ENCODE results near the gene FOXL3. TPM values are rescaled to one million over a fixed set of nuclear protein-coding genes. Genes with fewer than 3 reads are reported as not detected.

FOXL3 gene
- total RNA-seq, 1 experiment from 2014 or later: not detected

- no TSS peak for BruUV-seq (replicated peaks)
- Histone ChIP-seq H3K4me1 (ENCODE audit: control insufficient read depth, insufficient read depth, low read length) (peaks cover 7% of the 10 kb centered on the region), H3K9me3 (ENCODE audit: control insufficient read depth, insufficient read depth, low read depth, low read length) (no peaks in the 10 kb centered on the region), H3K36me3 (ENCODE audit: control insufficient read depth, insufficient read depth, low read length) (no peaks in the 10 kb centered on the region), H3K27ac (ENCODE audit: low read length) (no peak overlapping the region), H3K27me3 (ENCODE audit: control insufficient read depth, insufficient read depth, low read length) (peaks cover 37% of the 10 kb centered on the region), H3K4me3 (ENCODE audit: low read depth in 2 of 2, low read length in 2 of 2) (no peak overlapping the region)
- POLR2A ChIA-PET: no interaction called here
- DNase-seq (ENCODE audit: low read depth, low spot score) (no peak), ATAC-seq (no peak)
- TF ChIP-seq REST (IDR thresholded peaks at IDR 0.05; ENCODE audit: insufficient read depth in 1 of 2, low read depth in 2 of 2, low read length in 1 of 2) (no peak), SIN3A (IDR thresholded peaks at IDR 0.05; ENCODE audit: borderline replicate concordance, insufficient read depth, low read depth, low read length) (no peak), CTCF (IDR thresholded peaks at IDR 0.05) (no peak)
- intact Hi-C loops (cut with micrococcal nuclease; ENCODE audit: unreplicated experiment) (no loop called here), in situ Hi-C loops (cut with HindIII; ENCODE audit: low pct_unique_long_range_greater_than_20kb, low sequenced_read_pairs) (no loop called here)
- CTCF ChIA-PET: interaction anchor here (0.6 to 0.8 kb wide), 2 partner anchors 94 to 317 kb away, joined by 4 to 6 read pairs; no protein-coding TSS in a partner anchor
Observed at GRCh38 chr7:318878-319661, 29.1 kb downstream of the FOXL3 start.

DNA sequence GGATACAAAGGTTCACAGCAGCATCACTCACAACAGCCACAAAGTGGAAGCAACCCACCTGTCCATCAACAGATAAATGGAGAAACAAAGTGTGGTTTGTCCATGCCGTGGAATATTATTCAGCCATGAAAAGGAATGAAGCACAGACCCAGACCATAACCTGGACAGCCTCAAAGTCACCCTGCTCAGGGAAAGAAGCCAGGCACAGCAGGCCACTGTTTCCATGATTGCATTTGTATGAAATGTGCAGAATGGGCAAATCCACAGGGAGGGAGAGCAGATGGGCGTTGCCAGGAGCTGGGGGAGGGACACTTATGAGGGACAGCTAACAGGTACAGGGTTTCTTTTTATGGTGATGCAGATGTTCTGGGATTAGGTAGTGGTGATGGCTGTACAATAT, 30.3 kb downstream of the FOXL3 start:
- Histone ChIP-seq H3K9me3 (ENCODE audit: control insufficient read depth, insufficient read depth, low read depth, low read length) (no peaks in the 10 kb centered on the region), H3K36me3 (ENCODE audit: control insufficient read depth, insufficient read depth, low read length) (no peaks in the 10 kb centered on the region), H3K4me3 (ENCODE audit: low read depth in 2 of 2, low read length in 2 of 2) (no peak overlapping the region), H3K27ac (ENCODE audit: low read length) (no peak overlapping the region), H3K4me1 (ENCODE audit: control insufficient read depth, insufficient read depth, low read length) (peaks cover 7% of the 10 kb centered on the region), H3K27me3 (ENCODE audit: control insufficient read depth, insufficient read depth, low read length) (peaks cover 30% of the 10 kb centered on the region)
- TF ChIP-seq CTCF (IDR thresholded peaks at IDR 0.05) (no peak), TCF7L2 (IDR thresholded peaks at IDR 0.05; ENCODE audit: low read depth, low read length) (no peak), POLR2AphosphoS5 (IDR thresholded peaks at IDR 0.05; ENCODE audit: low read depth, low read length) (no peak), REST (IDR thresholded peaks at IDR 0.05; ENCODE audit: insufficient read depth in 1 of 2, low read depth in 2 of 2, low read length in 1 of 2) (no peak), SIN3A (IDR thresholded peaks at IDR 0.05; ENCODE audit: borderline replicate concordance, insufficient read depth, low read depth, low read length) (no peak)
- CTCF ChIA-PET: no interaction called here
- DNase-seq (ENCODE audit: low read depth, low spot score) (no peak), ATAC-seq (no peak)
- in situ Hi-C loops (cut with HindIII; ENCODE audit: low pct_unique_long_range_greater_than_20kb, low sequenced_read_pairs): no loop called here
- POLR2A ChIA-PET: no interaction called here
- intact Hi-C loops (cut with micrococcal nuclease; ENCODE audit: unreplicated experiment): loop anchor here (10.0 kb wide), 1 partner anchor 455 kb away; no protein-coding TSS in a partner anchor
- no TSS peak for BruUV-seq (replicated peaks)

All from Panc1 (cell line).